HG02678 (cell line): Measurements from ENCODE around the gene CAP1.
A peak's percentile ranks its signal among the peaks of the same experiment; 100 is the strongest.
"Not testable (repeated sequence)": the region's sequence is repeated elsewhere in the genome, so short reads cannot be mapped to it uniquely, and the experiment has no call there.

Source experiments
- ATAC-seq: cut with Tn5 transposase; IDR thresholded peaks from one replicate; pipeline ENCODE4 v1.9.1; 2021; ENCODE audit warnings: mild to moderate bottlenecking, moderate library complexity; ENCODE audit not compliant: unreplicated experiment

The CAP1 gene

GRCh38 chr1:40040511-40041465 lies at the start of gene CAP1:
Gene CAP1 (plus strand): TSS chr1:40040729. CDS start chr1:40059347, 18,618 bp downstream.
- peak; percentile 84 for ATAC-seq

- no peak for ATAC-seq
Measured at GRCh38 chr1:39992234-39992633, 48.3 kb upstream of the CAP1 start.

GRCh38 chr1:39992888-39993287 lies 47.6 kb upstream of the CAP1 start:
- ATAC-seq, result no peak

- ATAC-seq, result peak; percentile 93
Measured at GRCh38 chr1:39995973-39996393, 44.5 kb upstream of the CAP1 start.

GRCh38 chr1:39996396-39997004 lies 44.0 kb upstream of the CAP1 start:
- ATAC-seq, result no peak

- ATAC-seq, result no peak
Measured at GRCh38 chr1:40001456-40001855, 39.1 kb upstream of the CAP1 start.

GRCh38 chr1:40003156-40004093 lies 37.1 kb upstream of the CAP1 start:
- peak; percentile 70 for ATAC-seq

- no peak for ATAC-seq
Measured at GRCh38 chr1:40004857-40005256, 35.7 kb upstream of the CAP1 start.

- ATAC-seq, result not testable (repeated sequence)
Measured at GRCh38 chr1:40007481-40008034, 33.0 kb upstream of the CAP1 start.

GRCh38 chr1:40011198-40011597 lies 29.3 kb upstream of the CAP1 start:
- ATAC-seq, result no peak

GRCh38 chr1:40014253-40014706 lies 26.2 kb upstream of the CAP1 start:
- ATAC-seq, result no peak

GRCh38 chr1:40014812-40015594 lies 25.5 kb upstream of the CAP1 start:
- no peak for ATAC-seq

GRCh38 chr1:40017951-40018575 lies 22.5 kb upstream of the CAP1 start:
- ATAC-seq, result no peak

GRCh38 chr1:40020447-40021085 lies 20.0 kb upstream of the CAP1 start:
- ATAC-seq, result no peak

GRCh38 chr1:40023379-40023944 lies 17.1 kb upstream of the CAP1 start:
- ATAC-seq, result no peak

- no peak for ATAC-seq
Measured at GRCh38 chr1:40024671-40025070, 15.9 kb upstream of the CAP1 start.

- no peak for ATAC-seq
Measured at GRCh38 chr1:40027647-40028046, 12.9 kb upstream of the CAP1 start.

GRCh38 chr1:40029608-40030007 lies 10.9 kb upstream of the CAP1 start:
- no peak for ATAC-seq
